ENCODE data around the gene STARD13. TPM values are rescaled to one million over a fixed set of nuclear protein-coding genes. Genes with fewer than 3 reads are reported as not detected.

STARD13 gene
- total RNA-seq, 1 donor from 2014 or later = 37.6 TPM

DNA sequence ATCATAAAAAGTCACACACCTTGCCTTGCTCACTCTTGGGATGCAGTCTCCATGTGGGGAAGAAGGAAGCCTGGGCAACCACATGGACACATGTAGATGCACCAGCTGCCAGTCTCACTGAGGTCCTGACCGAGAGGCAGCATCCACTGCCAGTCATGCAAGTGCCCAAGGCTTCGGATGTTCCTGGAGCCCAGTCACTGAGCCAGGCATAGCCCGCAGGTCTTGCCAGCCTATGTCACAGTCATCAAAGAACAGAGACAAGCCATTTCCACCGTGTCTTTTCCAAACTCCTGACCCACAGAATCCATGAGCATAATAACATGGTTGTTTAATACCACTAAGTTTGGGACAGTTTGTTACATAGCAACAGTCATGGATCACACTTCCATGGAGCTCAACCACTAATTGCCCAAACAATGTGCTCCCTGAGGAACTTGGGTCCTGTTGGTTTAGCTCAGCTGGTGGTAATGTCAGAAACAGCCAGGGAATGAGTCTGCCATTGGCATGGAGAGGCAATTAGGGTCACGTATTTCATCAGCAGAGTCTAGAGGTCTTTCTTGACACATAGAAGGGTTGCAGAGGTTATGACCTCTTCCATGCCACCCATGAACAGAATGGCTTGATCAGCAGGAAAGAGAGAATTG lies 21.5 kb downstream of the STARD13 start:
- DNase-seq (ENCODE audit: low spot score) = no peak
- peak overlapping the region; percentile 80 for H3K27ac Mint-ChIP-seq (ENCODE audit: unreplicated experiment)
- no peaks in the 10 kb centered on the region for H3K27me3 Mint-ChIP-seq (ENCODE audit: low read depth)
- TF ChIP-seq, protein P1, sequence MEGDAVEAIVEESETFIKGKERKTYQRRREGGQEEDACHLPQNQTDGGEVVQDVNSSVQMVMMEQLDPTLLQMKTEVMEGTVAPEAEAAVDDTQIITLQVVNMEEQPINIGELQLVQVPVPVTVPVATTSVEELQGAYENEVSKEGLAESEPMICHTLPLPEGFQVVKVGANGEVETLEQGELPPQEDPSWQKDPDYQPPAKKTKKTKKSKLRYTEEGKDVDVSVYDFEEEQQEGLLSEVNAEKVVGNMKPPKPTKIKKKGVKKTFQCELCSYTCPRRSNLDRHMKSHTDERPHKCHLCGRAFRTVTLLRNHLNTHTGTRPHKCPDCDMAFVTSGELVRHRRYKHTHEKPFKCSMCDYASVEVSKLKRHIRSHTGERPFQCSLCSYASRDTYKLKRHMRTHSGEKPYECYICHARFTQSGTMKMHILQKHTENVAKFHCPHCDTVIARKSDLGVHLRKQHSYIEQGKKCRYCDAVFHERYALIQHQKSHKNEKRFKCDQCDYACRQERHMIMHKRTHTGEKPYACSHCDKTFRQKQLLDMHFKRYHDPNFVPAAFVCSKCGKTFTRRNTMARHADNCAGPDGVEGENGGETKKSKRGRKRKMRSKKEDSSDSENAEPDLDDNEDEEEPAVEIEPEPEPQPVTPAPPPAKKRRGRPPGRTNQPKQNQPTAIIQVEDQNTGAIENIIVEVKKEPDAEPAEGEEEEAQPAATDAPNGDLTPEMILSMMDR (IDR thresholded peaks at IDR 0.05) = no peak
- H3K9me3 Mint-ChIP-seq (ENCODE audit: low read depth) = no peaks in the 10 kb centered on the region
- peaks cover 91% of the 10 kb centered on the region for H3K4me1 Mint-ChIP-seq (ENCODE audit: low read depth)
- peaks cover 3% of the 10 kb centered on the region for H3K36me3 Mint-ChIP-seq (ENCODE audit: low read depth)
- H3K4me3 Mint-ChIP-seq (ENCODE audit: unreplicated experiment) = no peak overlapping the region

DNA sequence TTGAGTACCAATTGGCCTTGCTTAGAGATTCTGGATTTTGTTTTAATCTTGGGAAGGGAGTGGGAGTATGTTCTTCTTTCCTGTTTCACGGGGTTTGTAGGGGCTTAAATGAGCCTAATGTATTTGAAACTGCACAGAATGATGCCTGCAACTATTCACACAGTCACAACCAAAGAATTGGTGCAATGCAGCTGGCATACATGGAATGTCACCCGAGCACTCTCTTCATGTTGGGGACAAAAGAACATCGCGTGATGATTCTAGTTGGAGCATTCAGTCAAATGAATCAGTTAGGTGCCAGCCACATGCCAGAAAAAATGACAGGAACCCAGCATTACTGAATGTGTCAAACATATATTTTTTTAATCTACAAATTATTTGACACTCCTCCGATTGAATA lies 22.1 kb downstream of the STARD13 start:
- TF ChIP-seq, protein P1 (IDR thresholded peaks at IDR 0.05) = no peak
- H3K27me3 Mint-ChIP-seq (ENCODE audit: low read depth) = no peaks in the 10 kb centered on the region
- H3K9me3 Mint-ChIP-seq (ENCODE audit: low read depth) = no peaks in the 10 kb centered on the region
- DNase-seq (ENCODE audit: low spot score) = no peak
- H3K4me3 Mint-ChIP-seq (ENCODE audit: unreplicated experiment) = no peak overlapping the region
- no peaks in the 10 kb centered on the region for H3K36me3 Mint-ChIP-seq (ENCODE audit: low read depth)
- peaks cover 90% of the 10 kb centered on the region for H3K4me1 Mint-ChIP-seq (ENCODE audit: low read depth)
- H3K27ac Mint-ChIP-seq (ENCODE audit: unreplicated experiment) = peak overlapping the region; percentile 71

DNA sequence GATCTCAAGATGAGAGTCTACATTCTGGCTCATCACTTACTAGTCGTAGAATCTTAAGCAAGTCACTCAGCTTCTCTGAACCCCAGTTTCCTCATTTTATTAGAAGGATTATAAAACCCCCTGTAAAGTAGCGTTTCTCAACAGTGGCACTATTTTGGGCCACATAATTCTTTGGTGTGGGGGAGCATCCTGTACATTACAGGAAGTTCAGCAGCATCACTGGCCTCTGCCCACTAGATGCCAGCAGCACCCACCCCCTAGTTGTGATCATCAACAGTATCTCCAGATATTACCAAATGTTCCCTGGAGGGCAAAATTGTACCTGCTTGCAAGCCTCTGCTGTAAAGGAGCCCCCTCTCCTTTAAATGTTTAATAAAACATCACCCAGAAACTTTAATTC lies 22.6 kb downstream of the STARD13 start:
- no peaks in the 10 kb centered on the region for H3K36me3 Mint-ChIP-seq (ENCODE audit: low read depth)
- peaks cover 91% of the 10 kb centered on the region for H3K4me1 Mint-ChIP-seq (ENCODE audit: low read depth)
- H3K27me3 Mint-ChIP-seq (ENCODE audit: low read depth) = no peaks in the 10 kb centered on the region
- no peak for DNase-seq (ENCODE audit: low spot score)
- H3K4me3 Mint-ChIP-seq (ENCODE audit: unreplicated experiment) = no peak overlapping the region
- TF ChIP-seq, protein P1 (IDR thresholded peaks at IDR 0.05) = peak; percentile 58
- H3K27ac Mint-ChIP-seq (ENCODE audit: unreplicated experiment) = peak overlapping the region; percentile 71
- H3K9me3 Mint-ChIP-seq (ENCODE audit: low read depth) = no peaks in the 10 kb centered on the region

DNA sequence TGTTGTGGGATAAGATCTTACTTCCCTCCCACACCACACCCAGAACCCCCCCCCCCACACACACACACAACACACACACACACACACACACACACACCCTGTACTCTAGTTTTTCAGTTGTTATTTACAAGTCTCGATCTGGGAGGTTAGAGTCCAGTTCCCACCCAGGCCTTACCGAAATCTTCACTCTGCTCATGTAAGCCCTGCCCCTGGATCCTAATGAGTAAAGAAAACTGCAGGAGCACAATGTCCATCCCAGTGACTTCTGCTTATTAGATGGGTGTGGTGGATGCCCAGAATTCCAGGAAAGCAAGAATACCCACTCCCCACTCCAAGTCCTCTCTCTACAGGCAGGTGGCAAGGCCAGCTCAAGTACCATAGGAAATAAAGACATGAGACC lies 23.0 kb downstream of the STARD13 start:
- Mint-ChIP-seq H3K4me3 (ENCODE audit: unreplicated experiment) (no peak overlapping the region), H3K4me1 (ENCODE audit: low read depth) (peaks cover 89% of the 10 kb centered on the region), H3K27me3 (ENCODE audit: low read depth) (no peaks in the 10 kb centered on the region), H3K27ac (ENCODE audit: unreplicated experiment) (peak overlapping the region; percentile 71), H3K9me3 (ENCODE audit: low read depth) (no peaks in the 10 kb centered on the region), H3K36me3 (ENCODE audit: low read depth) (no peaks in the 10 kb centered on the region)
- TF ChIP-seq, protein P1 (IDR thresholded peaks at IDR 0.05) = no peak
- DNase-seq (ENCODE audit: low spot score) = no peak

DNA sequence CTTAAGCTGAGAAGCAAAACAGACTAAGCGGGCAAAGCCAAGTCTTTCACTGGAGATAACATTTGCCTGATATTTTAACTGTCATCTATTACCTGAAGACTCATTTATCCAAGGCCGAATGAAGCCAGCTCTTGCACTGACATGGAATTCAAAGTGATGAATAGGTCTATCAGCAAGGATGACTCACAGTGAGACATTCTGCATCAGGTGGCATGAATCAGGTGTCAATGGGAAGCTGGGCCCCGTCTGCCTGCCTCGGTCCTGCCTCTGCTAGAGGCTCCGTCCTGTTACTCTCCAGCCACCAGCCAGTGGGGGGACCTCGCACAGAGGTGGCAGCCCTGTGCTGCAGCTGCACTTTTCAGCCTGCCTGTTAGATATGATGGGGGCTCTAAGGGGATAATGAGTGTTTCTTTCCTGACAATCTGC lies 23.5 kb downstream of the STARD13 start:
- Mint-ChIP-seq H3K9me3 (ENCODE audit: low read depth) (no peaks in the 10 kb centered on the region), H3K4me3 (ENCODE audit: unreplicated experiment) (no peak overlapping the region), H3K36me3 (ENCODE audit: low read depth) (peaks cover under 1% of the 10 kb centered on the region), H3K27me3 (ENCODE audit: low read depth) (no peaks in the 10 kb centered on the region), H3K4me1 (ENCODE audit: low read depth) (peaks cover 84% of the 10 kb centered on the region), H3K27ac (ENCODE audit: unreplicated experiment) (peak overlapping the region; percentile 83)
- TF ChIP-seq, protein P1 (IDR thresholded peaks at IDR 0.05) = no peak
- DNase-seq (ENCODE audit: low spot score) = no peak

Data from chondrocyte (in vitro differentiated cells).